Heart right ventricle (tissue), 16 donors: ENCODE measurements around the gene SRGAP2C. TPM values are rescaled to one million over a fixed set of nuclear protein-coding genes. Genes with fewer than 3 reads are reported as not detected.
"Not testable (repeated sequence)": the region's sequence is repeated elsewhere in the genome, so short reads cannot be mapped to it uniquely, and the experiment has no call there.

Experiments used
- ATAC-seq, 8 donors: fragments of 200-7000 bp; cut with Tn5 transposase; one replicate each; pipeline ENCODE4 v1.9.1; 2020; ENCODE audit warnings: mild to moderate bottlenecking in 8 of 8, moderate library complexity in 8 of 8, moderate number of reproducible peaks in 1 of 8
- DNase-seq, 2 donors: peaks; one replicate each; pipeline ENCODE4 v3.0.0-alpha.2; 2020
- H3K27ac ChIP-seq, 10 donors: fragments of 200-600 bp; sonication (generic) in 2 of 10; one replicate each; pipeline versions ENCODE4 v1.5.0 to v1.8.0; 2020 to 2022; ENCODE audit warnings: mild to moderate bottlenecking in 3 of 10
- H3K27me3 ChIP-seq, 7 donors: fragments of 200-600 bp; one replicate each; pipeline ENCODE4 v1.8.0; 2021 to 2022; ENCODE audit warnings: mild to moderate bottlenecking in 2 of 7
- H3K36me3 ChIP-seq, 9 donors: fragments of 200-600 bp; sonication (generic) in 1 of 9; one replicate each; pipeline versions ENCODE4 v1.5.0 to v1.8.0; 2020 to 2022; ENCODE audit warnings: mild to moderate bottlenecking in 2 of 9
- H3K4me1 ChIP-seq, 9 donors: fragments of 200-600 bp; sonication (generic) in 1 of 9; one replicate each; pipeline versions ENCODE4 v1.5.0 to v1.8.0; 2020 to 2022; ENCODE audit warnings: mild to moderate bottlenecking in 4 of 9
- H3K4me3 ChIP-seq, 10 donors: fragments of 200-600 bp; sonication (generic) in 2 of 10; one replicate each; pipeline versions ENCODE4 v1.5.0 to v1.8.0; 2020 to 2022; ENCODE audit warnings: mild to moderate bottlenecking in 7 of 10, moderate library complexity in 2 of 10
- H3K9me3 ChIP-seq, 11 donors: fragments of 200-600 bp in 10 of 11; sonication (generic) in 2 of 11; one replicate each; pipeline versions ENCODE4 v1.5.0 to v1.8.0; 2013 to 2022; ENCODE audit warnings: mild to moderate bottlenecking in 2 of 11, control low read depth in 1 of 11, moderate library complexity in 1 of 11
- WGBS, 2 donors: extraction: QIAGEN DNeasy Blood & Tissue Kit; methylation state at CpG; one replicate each; pipeline ENCODE4 v1.1.7; 2013; ENCODE audit warnings: inconsistent platforms in 1 of 2; 5-methylcytosine and 5-hydroxymethylcytosine counted together
- intact Hi-C, 10 donors: fragments of 100-400 bp; cut with DNase I; formaldehyde crosslinking; loops; one replicate each; pipeline versions ENCODE4 v1.11.1 to v1.14.2; 2022
- polyA plus RNA-seq, 2 donors: library from polyadenylated mRNA; stranded (reverse); fragments of 200-250 nt; gene quantifications; one replicate each; pipeline ENCODE4 v1.2.3, GENCODE V29; 2013
- total RNA-seq, 10 donors: library from RNA; stranded (reverse); fragmentation: NEBNext Ultra II Directional in 3 of 10; extraction: Animal tissue kit (Norgen Biotek cat#: 25700) in 3 of 10; gene quantifications; one replicate each; pipeline versions ENCODE4 v1.2.1 to v1.2.4, GENCODE V29; 2021 to 2023
- donor health status: Arrhythmogenic right ventricular cardiomyopathy.
- donor health status: ischemic (EF 13 %, LVEDD 7.1; RV severe dilation, severe dysfunction).
- donor health status: healthy with polysubstance abuse.
- donor health status: DM: no; HTN: yes; CAD: no.
- donor health status: DM: no; HTN: no; CAD: no.
- donor health status: ischemic (EF 25% LVEDD 6.9; RV normal size, moderate dysfunction).
- donor health status: ischemic (EF 25% LVEDD 5.7; RV mildly dilated, moderate dysfunction).
- donor health status: healthy.
- donor health status: DM: yes; HTN: yes; CAD: no.
- donor health status: Ischemic cardiomyopathy.
- donor health status: ischemic (EF 35%, LVEDD 5.7; RV mildly dilated, moderate dysfunction).
- donor health status: nonischemic (EF 11% LVEDD 7.7; RV severe dilation, severe dysfunction).
- donor health status: DM: yes; HTN: yes; CAD: no.
- donor health status: PGD.
- donor health status: ischemic (EF 29% LVEDD 5.4; RV normal size, mild dysfunction).
- donor health status: nonischemic (EF 23%, LVEDD 6.1; RV moderate dilation, normal function).

The SRGAP2C gene
- total and polyA plus RNA-seq, 12 donors, result 3.3 to 13.4 (median 9.5) TPM

DNA sequence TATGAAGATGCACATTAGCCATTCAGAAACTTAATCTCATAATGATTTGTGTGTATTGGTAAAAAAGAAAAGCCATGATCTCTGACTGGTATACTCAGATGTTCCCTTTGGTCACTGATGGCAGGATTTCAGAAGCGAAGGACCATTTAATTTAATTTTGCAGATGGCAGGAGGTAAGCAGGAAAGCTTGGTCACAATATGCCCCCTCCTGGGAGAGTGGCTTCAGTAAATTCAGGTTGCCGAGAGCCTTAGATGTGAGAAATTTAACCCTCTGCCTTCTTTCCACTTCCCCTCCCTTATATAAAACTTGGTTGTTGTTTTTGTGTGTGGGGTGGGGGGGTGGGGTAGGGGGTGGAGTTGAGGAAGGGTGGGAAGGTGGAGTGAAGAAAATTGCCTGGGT, 72.9 kb downstream of the SRGAP2C start:
- H3K9me3 ChIP-seq, H3K4me1 ChIP-seq, ATAC-seq, H3K27me3 ChIP-seq, H3K27ac ChIP-seq, H3K4me3 ChIP-seq, H3K36me3 ChIP-seq, intact Hi-C loops, DNase-seq: not testable (repeated sequence)
- WGBS, 2 donors, result no CpG with 5 or more reads among the region's 2 CpGs

DNA sequence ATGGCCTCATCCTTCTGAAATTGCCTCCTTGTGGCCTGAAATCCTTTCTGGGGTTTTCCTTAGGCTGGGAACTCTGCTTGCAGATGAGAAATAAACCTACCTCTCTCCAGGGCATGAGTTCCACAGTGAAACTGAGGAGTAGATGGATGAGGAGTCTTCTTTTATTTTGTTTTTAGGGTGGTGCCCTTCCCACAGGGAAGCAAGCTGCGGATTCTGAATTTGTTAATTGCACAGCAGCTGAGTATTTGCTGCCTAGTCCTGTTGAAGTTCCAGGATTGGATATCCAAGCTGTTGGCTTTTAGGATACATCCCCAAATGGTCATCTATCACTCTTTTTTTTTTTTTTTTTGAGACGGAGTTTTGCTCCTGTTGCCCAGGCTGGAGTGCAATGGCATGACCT, 73.4 kb downstream of the SRGAP2C start:
- H3K4me1 ChIP-seq, ATAC-seq, H3K4me3 ChIP-seq, H3K9me3 ChIP-seq, H3K36me3 ChIP-seq, H3K27ac ChIP-seq, DNase-seq, H3K27me3 ChIP-seq, intact Hi-C loops: not testable (repeated sequence)
- WGBS, 2 donors, result 83% methylated on average over 2 of the region's 2 CpGs; no CpG with 5 or more reads in 1 of the 2 donors

DNA sequence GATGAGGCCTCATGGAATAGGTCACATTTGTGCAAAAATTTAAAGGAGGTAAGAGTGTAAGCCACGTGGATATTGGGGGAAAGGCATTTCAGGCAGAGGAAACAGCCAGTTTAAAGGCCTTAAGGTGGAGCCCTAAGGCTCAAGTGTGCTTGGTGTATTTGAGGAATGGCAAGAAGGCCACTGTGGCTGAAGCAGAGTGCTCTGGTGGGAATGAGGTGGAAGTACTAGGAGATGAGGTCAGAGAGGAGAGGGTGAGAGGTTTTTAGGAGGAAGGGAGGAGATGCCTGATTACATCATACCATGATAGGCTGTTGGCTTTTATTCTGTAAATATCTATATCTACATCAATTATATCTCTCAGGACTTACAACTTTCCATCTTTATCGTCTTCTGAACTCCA, 75.4 kb downstream of the SRGAP2C start:
- intact Hi-C loops, H3K9me3 ChIP-seq, H3K4me1 ChIP-seq, H3K27ac ChIP-seq, H3K36me3 ChIP-seq, H3K27me3 ChIP-seq, DNase-seq, H3K4me3 ChIP-seq, ATAC-seq: not testable (repeated sequence)
- 77 to 90% methylated on average over 1 to 2 of the region's 2 CpGs for WGBS, 2 donors

DNA sequence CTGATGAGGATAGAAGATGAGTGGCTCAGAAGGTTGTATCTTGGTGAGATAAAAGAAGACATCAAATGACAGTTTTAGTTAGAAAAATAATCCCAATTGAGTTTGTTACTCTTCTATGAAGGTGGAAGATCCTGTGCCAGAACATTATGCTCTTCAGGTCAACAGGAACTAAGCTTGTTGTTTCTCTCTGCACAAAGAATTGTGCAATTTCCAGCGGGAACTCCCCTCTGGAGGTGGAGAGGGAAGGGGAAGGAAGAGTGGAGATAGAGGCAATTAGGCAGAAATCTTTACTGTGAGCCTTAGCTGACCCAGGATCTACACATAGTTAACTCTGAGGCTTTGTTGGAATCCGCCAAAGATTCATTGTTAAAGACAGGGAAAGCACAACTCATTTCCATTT, 77.4 kb downstream of the SRGAP2C start:
- H3K27ac ChIP-seq, H3K4me3 ChIP-seq, H3K36me3 ChIP-seq, H3K4me1 ChIP-seq, intact Hi-C loops, DNase-seq, H3K27me3 ChIP-seq, H3K9me3 ChIP-seq: not testable (repeated sequence)
- WGBS, 2 donors, result 73 to 100% methylated on average over 1 of the region's 2 CpGs
- ATAC-seq, result peak in 6 of 8 donors; percentile 43 to 80 (median 68)

DNA sequence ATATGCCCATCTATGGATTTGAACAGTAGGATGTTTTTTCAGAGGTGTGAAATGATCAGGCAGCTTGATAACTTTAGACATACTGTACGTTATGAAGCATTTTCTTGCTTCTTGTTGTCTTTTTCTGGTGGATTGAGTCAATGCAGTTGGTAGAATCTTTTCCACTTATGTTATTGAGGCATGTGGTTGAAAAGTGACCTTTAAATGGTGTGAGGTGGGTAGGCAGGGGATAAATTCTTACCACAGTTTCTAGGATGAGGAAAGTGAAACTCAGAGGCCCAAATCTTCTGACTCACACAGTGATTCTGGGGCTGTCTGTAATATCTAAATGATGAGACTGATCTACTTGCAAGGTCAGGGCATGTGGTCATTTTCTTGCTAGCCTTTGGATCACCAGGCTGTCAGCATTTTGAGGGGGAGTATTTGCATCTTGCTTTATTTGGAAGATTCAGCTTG, 79.0 kb downstream of the SRGAP2C start:
- H3K27ac ChIP-seq, H3K9me3 ChIP-seq, H3K4me3 ChIP-seq, H3K36me3 ChIP-seq, DNase-seq, intact Hi-C loops, H3K27me3 ChIP-seq, H3K4me1 ChIP-seq: not testable (repeated sequence)
- no CpG with 5 or more reads among the region's 1 CpG for WGBS, 2 donors
- peak in 4 of 8 donors; percentile 41 to 76 (median 46) for ATAC-seq

DNA sequence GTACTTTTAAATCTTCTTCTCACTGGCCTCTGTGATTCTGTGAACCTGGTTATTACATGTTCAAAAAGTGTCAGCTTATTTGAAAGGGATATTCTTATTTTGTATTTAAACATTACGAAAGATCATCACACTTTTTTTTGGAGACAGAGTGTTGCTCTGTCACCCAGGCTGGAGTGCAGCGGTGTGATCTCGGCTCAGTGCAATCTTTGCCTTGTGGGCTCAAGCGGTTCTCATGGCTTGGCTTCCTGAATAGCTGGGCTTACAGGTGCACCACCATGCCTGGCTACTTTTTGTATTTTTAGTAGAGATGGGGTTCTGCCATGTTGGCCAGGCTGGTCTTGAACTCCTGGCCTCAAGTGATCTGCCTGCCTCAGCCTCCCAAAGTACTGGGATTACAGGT, 82.3 kb downstream of the SRGAP2C start:
- intact Hi-C loops, H3K27ac ChIP-seq, H3K36me3 ChIP-seq, H3K4me1 ChIP-seq, DNase-seq, H3K27me3 ChIP-seq, ATAC-seq, H3K4me3 ChIP-seq, H3K9me3 ChIP-seq: not testable (repeated sequence)
- 77 to 83% methylated on average over 1 of the region's 4 CpGs for WGBS, 2 donors

DNA sequence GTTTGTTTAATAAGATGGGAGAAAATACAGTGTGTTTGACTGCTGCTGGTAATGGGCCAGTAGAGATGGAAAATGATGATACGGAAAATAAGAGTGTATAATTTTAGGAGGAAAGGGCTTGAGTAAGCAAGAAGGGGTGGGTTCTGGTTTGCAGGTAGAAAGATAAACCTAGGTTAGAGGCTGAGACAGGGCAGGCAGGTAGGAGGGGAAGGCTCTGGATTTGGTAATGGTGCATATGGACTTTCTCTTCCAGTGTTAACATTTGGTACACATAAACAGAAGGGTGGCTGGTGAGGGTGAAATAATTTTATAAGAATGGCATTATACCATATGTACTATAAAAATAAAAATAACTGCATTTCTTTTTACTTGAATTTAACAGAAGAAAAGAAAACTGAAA, 84.5 kb downstream of the SRGAP2C start:
- DNase-seq, H3K27ac ChIP-seq, H3K36me3 ChIP-seq, H3K4me3 ChIP-seq, intact Hi-C loops, H3K27me3 ChIP-seq, ATAC-seq, H3K9me3 ChIP-seq, H3K4me1 ChIP-seq: not testable (repeated sequence)
- WGBS, 2 donors, result no CpG with 5 or more reads among the region's 1 CpG

DNA sequence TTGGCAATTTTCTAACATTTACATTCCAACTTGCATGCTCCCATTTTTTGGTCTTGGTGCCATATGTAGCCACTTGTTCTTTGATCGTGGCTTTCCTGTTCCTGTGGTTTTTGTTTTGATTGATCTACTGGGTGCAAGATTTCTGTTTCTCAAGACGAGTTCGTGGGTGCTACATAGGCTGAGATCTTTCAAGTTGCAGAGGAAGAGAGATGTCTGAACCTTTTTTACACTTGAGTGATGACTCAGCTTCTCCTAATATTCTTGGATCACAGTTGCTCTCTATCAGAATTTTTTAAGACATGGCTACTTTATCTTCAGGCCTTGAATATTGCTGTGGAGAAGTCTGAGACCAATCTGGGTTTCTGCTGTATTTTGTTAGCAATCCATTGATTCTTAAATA, 85.2 kb downstream of the SRGAP2C start:
- ATAC-seq, result peak in 5 of 8 donors; percentile 47 to 61 (median 49)
- H3K9me3 ChIP-seq, intact Hi-C loops, H3K4me3 ChIP-seq, DNase-seq, H3K27ac ChIP-seq, H3K27me3 ChIP-seq, H3K4me1 ChIP-seq, H3K36me3 ChIP-seq: not testable (repeated sequence)
- no CpG with 5 or more reads among the region's 3 CpGs for WGBS, 2 donors

DNA sequence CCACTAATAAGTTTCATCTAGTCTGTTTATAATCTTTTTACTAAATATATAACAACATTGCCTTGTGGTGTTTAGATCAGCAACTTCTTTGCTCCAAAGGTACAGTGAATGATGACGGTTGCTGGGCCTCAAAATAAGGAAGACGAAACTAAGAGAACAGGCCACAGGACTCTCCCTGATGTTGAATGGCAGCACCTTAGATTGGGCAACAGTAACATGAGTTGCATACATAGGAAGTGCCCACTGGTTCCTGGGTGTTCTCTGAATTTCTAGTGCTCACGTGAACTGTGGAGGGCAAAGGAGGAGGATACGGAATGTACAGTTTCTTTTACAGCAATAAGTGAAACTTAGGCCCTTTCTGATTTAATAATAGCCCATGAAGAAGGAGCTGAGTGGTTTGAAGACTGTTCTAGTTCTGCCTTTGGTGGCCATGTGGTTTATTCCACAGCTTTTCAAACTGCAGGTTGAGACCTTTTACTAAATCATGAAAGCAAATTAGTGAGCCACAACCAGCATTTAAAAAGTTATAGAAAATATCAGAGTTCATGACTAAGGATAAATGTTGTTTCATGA, 86.5 kb downstream of the SRGAP2C start:
- whole genome bisulfite sequencing, 2 donors, result 93 to 98% methylated on average over 2 of the region's 4 CpGs
- intact Hi-C loops, H3K9me3 ChIP-seq, H3K27me3 ChIP-seq, H3K36me3 ChIP-seq, H3K27ac ChIP-seq, H3K4me1 ChIP-seq, DNase-seq, H3K4me3 ChIP-seq: not testable (repeated sequence)
- ATAC-seq, result peak in 5 of 8 donors; percentile 42 to 88 (median 71)

DNA sequence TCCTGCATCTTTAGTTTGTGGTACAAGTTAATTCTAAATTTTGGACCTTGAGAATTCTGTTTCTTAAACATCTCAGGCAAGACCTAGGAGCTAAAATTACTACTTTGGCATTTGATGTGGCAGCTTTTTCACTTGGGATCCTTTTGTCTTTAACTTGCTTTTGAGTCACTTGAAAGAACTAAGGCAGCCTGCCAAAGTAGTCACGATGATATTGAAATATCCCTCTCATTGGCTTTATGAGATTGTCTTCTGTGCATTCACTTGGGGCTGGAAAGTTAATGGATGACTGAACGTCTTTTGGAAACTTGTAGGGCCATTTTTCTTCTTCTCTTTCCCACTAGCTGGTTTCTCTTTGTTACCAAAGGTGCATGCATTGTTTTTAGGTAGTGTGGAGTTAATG, 90.7 kb downstream of the SRGAP2C start:
- H3K36me3 ChIP-seq, ATAC-seq, H3K27me3 ChIP-seq, intact Hi-C loops, DNase-seq, H3K4me1 ChIP-seq, H3K4me3 ChIP-seq, H3K27ac ChIP-seq, H3K9me3 ChIP-seq: not testable (repeated sequence)
- 46 to 57% methylated on average over 2 of the region's 2 CpGs for WGBS, 2 donors

DNA sequence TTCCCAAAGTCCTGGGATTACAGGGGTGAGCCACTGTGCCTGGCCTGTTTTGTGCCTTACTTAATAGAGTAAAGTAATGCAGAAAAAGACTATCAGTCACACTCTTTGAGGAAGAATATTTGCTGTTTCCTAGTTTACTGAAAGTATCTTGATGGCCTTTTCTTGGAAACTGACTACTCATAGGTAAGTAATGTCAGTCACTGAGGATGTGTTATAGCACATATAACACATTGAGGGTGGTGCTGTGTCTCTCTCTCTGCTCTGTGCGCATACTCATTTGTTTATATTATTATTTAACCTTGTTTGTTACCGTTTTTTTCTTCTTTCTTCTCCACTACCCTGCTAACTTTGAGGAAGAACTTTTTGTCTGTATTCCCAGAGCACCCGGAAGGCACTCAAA, 93.4 kb downstream of the SRGAP2C start:
- H3K4me3 ChIP-seq, H3K27me3 ChIP-seq, H3K4me1 ChIP-seq, H3K9me3 ChIP-seq, ATAC-seq, DNase-seq, intact Hi-C loops, H3K27ac ChIP-seq, H3K36me3 ChIP-seq: not testable (repeated sequence)
- 88% methylated on average over 1 of the region's 3 CpGs; no CpG with 5 or more reads in 1 of the 2 donors for WGBS, 2 donors
